ENCODE results near the gene SERPINB7.

- TF ChIP-seq GATA3 (IDR thresholded peaks at IDR 0.05; ENCODE audit: low read depth, low read length) (no peak), GATA2 (IDR thresholded peaks at IDR 0.05; ENCODE audit: low read depth, low read length) (no peak)
Observed at GRCh38 chr18:63834471-63835113, 59.4 kb downstream of the SERPINB7 start.

Data from SH-SY5Y (cell line).